Measurements from ENCODE around the gene PPP2R5B.

The PPP2R5B gene

GRCh38 chr11:64890522-64890939, 34.0 kb upstream of the PPP2R5B start:
- peak; percentile 31 for DNase-seq

GRCh38 chr11:64891215-64891848, 33.2 kb upstream of the PPP2R5B start:
- no peak for DNase-seq

GRCh38 chr11:64891880-64892279, 32.6 kb upstream of the PPP2R5B start:
- no peak for DNase-seq

GRCh38 chr11:64892411-64892831, 32.1 kb upstream of the PPP2R5B start:
- DNase-seq = no peak

- DNase-seq = no peak
These were observed 31.7 kb upstream of the PPP2R5B start for GRCh38 chr11:64892838-64893193.

- DNase-seq = no peak
These were observed 31.1 kb upstream of the PPP2R5B start for GRCh38 chr11:64893194-64894069.

- DNase-seq = peak; percentile 53
These were observed 30.2 kb upstream of the PPP2R5B start for GRCh38 chr11:64894070-64894811.

- DNase-seq = no peak
These were observed 29.6 kb upstream of the PPP2R5B start for GRCh38 chr11:64894812-64895452.

GRCh38 chr11:64896448-64897022, 28.0 kb upstream of the PPP2R5B start:
- DNase-seq = no peak

GRCh38 chr11:64897381-64898075, 27.0 kb upstream of the PPP2R5B start:
- no peak for DNase-seq

GRCh38 chr11:64898076-64898445, 26.4 kb upstream of the PPP2R5B start:
- DNase-seq = no peak

- DNase-seq = no peak
These were observed 25.9 kb upstream of the PPP2R5B start for GRCh38 chr11:64898541-64898940.

- DNase-seq = no peak
These were observed 24.2 kb upstream of the PPP2R5B start for GRCh38 chr11:64900263-64900678.

GRCh38 chr11:64900774-64901173, 23.7 kb upstream of the PPP2R5B start:
- DNase-seq = no peak

- DNase-seq = no peak
These were observed 22.2 kb upstream of the PPP2R5B start for GRCh38 chr11:64902102-64902900.

- DNase-seq = no peak
These were observed 21.1 kb upstream of the PPP2R5B start for GRCh38 chr11:64903291-64903833.

GRCh38 chr11:64905516-64906313, 18.8 kb upstream of the PPP2R5B start:
- no peak for DNase-seq

GRCh38 chr11:64906314-64906635, 18.2 kb upstream of the PPP2R5B start:
- no peak for DNase-seq

- DNase-seq = no peak
These were observed 15.7 kb upstream of the PPP2R5B start for GRCh38 chr11:64908766-64909165.

GRCh38 chr11:64909653-64910343, 14.7 kb upstream of the PPP2R5B start:
- DNase-seq = no peak
